ENCODE measurements around the gene PDPN. TPM values are rescaled to one million over a fixed set of nuclear protein-coding genes. Genes with fewer than 3 reads are reported as not detected.

PDPN gene
- total RNA-seq, 1 donor from 2014 or later, result 59.2 TPM

GRCh38 chr1:13622446-13622845 lies 38.8 kb downstream of the PDPN start:
- Histone ChIP-seq H3K4me2 (ENCODE audit: low read length) (no peak overlapping the region), H3K27ac (ENCODE audit: low read depth, low read length) (no peak overlapping the region), H3K79me2 (ENCODE audit: insufficient read depth, low read length) (no peaks in the 10 kb centered on the region), H3K36me3 (ENCODE audit: insufficient read depth, low read length) (no peaks in the 10 kb centered on the region), H3K9me3 (ENCODE audit: insufficient read depth, low read depth, low read length) (no peaks in the 10 kb centered on the region), H3K27me3 (ENCODE audit: insufficient read depth, low read length) (no peaks in the 10 kb centered on the region), H4K20me1 (ENCODE audit: insufficient read depth, low read length) (no peaks in the 10 kb centered on the region), H3K9ac (ENCODE audit: low read length) (no peak overlapping the region), H3K4me3 (ENCODE audit: insufficient read depth, low read depth, low read length) (no peak overlapping the region), H3K4me1 (ENCODE audit: insufficient read depth, low read length) (no peaks in the 10 kb centered on the region), H2AFZ (ENCODE audit: low read depth, low read length) (no peak overlapping the region)
- Mint-ChIP-seq H3K36me3 (ENCODE audit: low read depth, unreplicated experiment) (peaks cover 3% of the 10 kb centered on the region), H3K4me3 (ENCODE audit: unreplicated experiment) (no peak overlapping the region), H3K4me1 (ENCODE audit: low read depth, unreplicated experiment) (no peaks in the 10 kb centered on the region), H3K27me3 (ENCODE audit: low read depth, unreplicated experiment) (peaks cover 5% of the 10 kb centered on the region), H3K9me3 (ENCODE audit: unreplicated experiment) (peaks cover 4% of the 10 kb centered on the region), H3K27ac (ENCODE audit: unreplicated experiment) (no peak overlapping the region)
- no peak for FAIRE-seq
- no peak for TF ChIP-seq EZH2 (IDR thresholded peaks at IDR 0.05; ENCODE audit: insufficient read depth, low read length)
- no peak for TF ChIP-seq CTCF (IDR thresholded peaks at IDR 0.05; ENCODE audit: insufficient read depth, low read depth, low read length)
- no peak for DNase-seq (ENCODE audit: low read depth)

- H3K27me3 Mint-ChIP-seq (ENCODE audit: low read depth, unreplicated experiment), result peaks cover 5% of the 10 kb centered on the region
- H3K27ac Mint-ChIP-seq (ENCODE audit: unreplicated experiment), result no peak overlapping the region
- H4K20me1 ChIP-seq (ENCODE audit: insufficient read depth, low read length), result no peaks in the 10 kb centered on the region
- H3K27me3 ChIP-seq (ENCODE audit: insufficient read depth, low read length), result no peaks in the 10 kb centered on the region
- no peaks in the 10 kb centered on the region for H3K36me3 ChIP-seq (ENCODE audit: insufficient read depth, low read length)
- H3K27ac ChIP-seq (ENCODE audit: low read depth, low read length), result no peak overlapping the region
- peaks cover 3% of the 10 kb centered on the region for H3K9me3 Mint-ChIP-seq (ENCODE audit: unreplicated experiment)
- H3K36me3 Mint-ChIP-seq (ENCODE audit: low read depth, unreplicated experiment), result peaks cover under 1% of the 10 kb centered on the region
- no peaks in the 10 kb centered on the region for H3K4me1 ChIP-seq (ENCODE audit: insufficient read depth, low read length)
- H3K9ac ChIP-seq (ENCODE audit: low read length), result no peak overlapping the region
- no peak for DNase-seq (ENCODE audit: low read depth)
- no peak overlapping the region for H2AFZ ChIP-seq (ENCODE audit: low read depth, low read length)
- H3K4me3 ChIP-seq (ENCODE audit: insufficient read depth, low read depth, low read length), result no peak overlapping the region
- no peaks in the 10 kb centered on the region for H3K4me1 Mint-ChIP-seq (ENCODE audit: low read depth, unreplicated experiment)
- no peak overlapping the region for H3K4me3 Mint-ChIP-seq (ENCODE audit: unreplicated experiment)
- no peak for FAIRE-seq
- TF ChIP-seq CTCF (IDR thresholded peaks at IDR 0.05; ENCODE audit: insufficient read depth, low read depth, low read length) (no peak), EZH2 (IDR thresholded peaks at IDR 0.05; ENCODE audit: insufficient read depth, low read length) (no peak)
- H3K4me2 ChIP-seq (ENCODE audit: low read length), result no peak overlapping the region
- H3K9me3 ChIP-seq (ENCODE audit: insufficient read depth, low read depth, low read length), result no peaks in the 10 kb centered on the region
- no peaks in the 10 kb centered on the region for H3K79me2 ChIP-seq (ENCODE audit: insufficient read depth, low read length)
Observed at GRCh38 chr1:13623021-13623637, 39.5 kb downstream of the PDPN start.

GRCh38 chr1:13624526-13624925 lies 40.9 kb downstream of the PDPN start:
- Histone ChIP-seq H3K9ac (ENCODE audit: low read length) (no peak overlapping the region), H3K4me1 (ENCODE audit: insufficient read depth, low read length) (no peaks in the 10 kb centered on the region), H3K9me3 (ENCODE audit: insufficient read depth, low read depth, low read length) (no peaks in the 10 kb centered on the region), H3K79me2 (ENCODE audit: insufficient read depth, low read length) (no peaks in the 10 kb centered on the region), H3K27me3 (ENCODE audit: insufficient read depth, low read length) (no peaks in the 10 kb centered on the region), H3K4me2 (ENCODE audit: low read length) (no peak overlapping the region), H3K36me3 (ENCODE audit: insufficient read depth, low read length) (no peaks in the 10 kb centered on the region), H3K27ac (ENCODE audit: low read depth, low read length) (no peak overlapping the region), H2AFZ (ENCODE audit: low read depth, low read length) (no peak overlapping the region), H4K20me1 (ENCODE audit: insufficient read depth, low read length) (no peaks in the 10 kb centered on the region), H3K4me3 (ENCODE audit: insufficient read depth, low read depth, low read length) (no peak overlapping the region)
- Mint-ChIP-seq H3K27ac (ENCODE audit: unreplicated experiment) (no peak overlapping the region), H3K9me3 (ENCODE audit: unreplicated experiment) (peaks cover 5% of the 10 kb centered on the region), H3K36me3 (ENCODE audit: low read depth, unreplicated experiment) (no peaks in the 10 kb centered on the region), H3K27me3 (ENCODE audit: low read depth, unreplicated experiment) (peaks cover 5% of the 10 kb centered on the region), H3K4me1 (ENCODE audit: low read depth, unreplicated experiment) (peaks cover 3% of the 10 kb centered on the region), H3K4me3 (ENCODE audit: unreplicated experiment) (no peak overlapping the region)
- no peak for FAIRE-seq
- DNase-seq (ENCODE audit: low read depth), result no peak
- no peak for TF ChIP-seq CTCF (IDR thresholded peaks at IDR 0.05; ENCODE audit: insufficient read depth, low read depth, low read length)
- no peak for TF ChIP-seq EZH2 (IDR thresholded peaks at IDR 0.05; ENCODE audit: insufficient read depth, low read length)
